ENCODE measurements around the gene SYTL1. TPM values are rescaled to one million over a fixed set of nuclear protein-coding genes. Genes with fewer than 3 reads are reported as not detected.
A peak's percentile ranks its signal among the peaks of the same experiment; 100 is the strongest.

The SYTL1 gene
- total and polyA plus RNA-seq, 4 donors: 0.75 to 3.7 (median 1.5) TPM

DNA sequence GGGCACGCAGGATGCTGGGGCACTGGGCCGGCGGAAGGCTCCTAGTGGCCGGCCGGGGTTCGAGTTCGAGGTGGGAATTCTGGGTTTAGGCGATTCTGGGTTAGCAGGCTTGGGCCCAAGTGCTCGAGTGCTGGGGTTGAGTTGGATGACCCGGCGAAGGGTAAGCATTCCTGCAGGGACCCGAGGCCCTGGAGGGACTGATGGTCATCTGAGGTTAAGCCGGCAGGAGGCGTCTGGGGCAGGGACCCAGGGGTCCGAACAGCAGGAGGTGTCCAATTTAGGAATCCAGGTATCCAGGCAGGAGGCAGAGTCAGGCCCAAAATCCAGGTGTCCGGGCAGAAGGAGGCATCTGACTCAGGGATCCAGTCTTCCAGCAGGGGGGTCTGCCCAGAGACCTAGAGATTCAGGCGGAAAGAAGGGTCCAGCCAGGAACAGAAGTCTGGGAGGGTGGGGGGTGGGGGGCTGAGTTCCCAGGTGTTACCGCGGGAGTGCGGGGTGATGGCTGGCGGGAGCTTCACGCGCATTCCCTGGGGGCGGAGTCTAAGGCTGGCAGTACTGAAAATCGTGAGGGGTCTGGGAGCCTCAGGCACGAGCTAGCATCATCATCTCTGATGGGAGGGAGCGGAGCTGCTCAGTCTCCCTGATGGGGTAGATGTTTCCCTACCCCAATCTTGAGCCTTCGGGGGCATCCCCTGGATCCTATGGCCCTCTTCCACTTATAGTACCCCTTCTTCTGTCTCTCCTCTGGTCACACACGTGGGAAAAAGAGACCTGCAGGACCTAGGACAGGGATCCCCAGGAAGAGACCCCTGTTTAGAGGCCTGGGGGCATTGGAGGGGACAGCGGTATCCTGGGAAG, 51.2 kb downstream of the SYTL1 start:
- ATAC-seq (ENCODE audit: low FRiP score) (no peak), DNase-seq (no peak)
- WGBS, 2 donors: 42 to 43% methylated on average over 30 of the region's 30 CpGs
- H3K4me1 ChIP-seq (ENCODE audit: control insufficient read depth in 1 of 2, insufficient read depth in 2 of 2, low read length in 2 of 2): no peaks in the 10 kb centered on the region
- H3K27ac ChIP-seq (ENCODE audit: low read depth in 1 of 2, low read length in 2 of 2): no peak overlapping the region
- no peaks in the 10 kb centered on the region for H3K36me3 ChIP-seq (ENCODE audit: control insufficient read depth in 1 of 2, insufficient read depth in 2 of 2, low read length in 1 of 2)
- intact Hi-C loops (cut with DNase I): loop anchor here (2.0 to 10.0 kb wide), 5 partner anchors 36 to 288 kb away; no protein-coding TSS in a partner anchor
- H3K27me3 ChIP-seq (ENCODE audit: control insufficient read depth in 1 of 2, insufficient read depth in 2 of 2, low read length in 1 of 2): no peaks in the 10 kb centered on the region
- no peaks in the 10 kb centered on the region for H3K9me3 ChIP-seq (ENCODE audit: control insufficient read depth, low read length)
- H3K4me3 ChIP-seq (ENCODE audit: low read length in 2 of 2): no peak overlapping the region

DNA sequence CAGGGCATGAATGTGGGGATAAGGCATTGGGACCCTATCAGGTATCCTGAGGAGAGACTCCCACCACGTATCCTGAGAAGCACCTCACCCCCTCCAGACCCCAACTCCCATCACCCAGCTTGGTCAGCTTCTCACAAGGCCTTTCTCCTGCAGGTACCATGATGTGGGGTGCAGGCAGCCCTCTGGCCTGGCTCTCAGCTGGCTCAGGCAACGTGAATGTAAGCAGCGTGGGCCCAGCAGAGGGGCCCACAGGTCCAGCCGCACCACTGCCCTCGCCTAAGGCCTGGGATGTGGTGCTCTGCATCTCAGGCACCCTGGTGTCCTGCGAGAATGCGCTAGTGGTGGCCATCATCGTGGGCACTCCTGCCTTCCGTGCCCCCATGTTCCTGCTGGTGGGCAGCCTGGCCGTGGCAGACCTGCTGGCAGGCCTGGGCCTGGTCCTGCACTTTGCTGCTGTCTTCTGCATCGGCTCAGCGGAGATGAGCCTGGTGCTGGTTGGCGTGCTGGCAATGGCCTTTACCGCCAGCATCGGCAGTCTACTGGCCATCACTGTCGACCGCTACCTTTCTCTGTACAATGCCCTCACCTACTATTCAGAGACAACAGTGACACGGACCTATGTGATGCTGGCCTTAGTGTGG, 51.9 kb downstream of the SYTL1 start:
- ATAC-seq (ENCODE audit: low FRiP score): no peak
- no peaks in the 10 kb centered on the region for H3K27me3 ChIP-seq (ENCODE audit: control insufficient read depth in 1 of 2, insufficient read depth in 2 of 2, low read length in 1 of 2)
- no peak for DNase-seq
- intact Hi-C loops (cut with DNase I): loop anchor here (2.0 to 10.0 kb wide), 5 partner anchors 37 to 289 kb away; no protein-coding TSS in a partner anchor
- 95% methylated on average over 18 of the region's 18 CpGs for WGBS, 2 donors
- H3K9me3 ChIP-seq (ENCODE audit: control insufficient read depth, low read length): no peaks in the 10 kb centered on the region
- H3K36me3 ChIP-seq (ENCODE audit: control insufficient read depth in 1 of 2, insufficient read depth in 2 of 2, low read length in 1 of 2): no peaks in the 10 kb centered on the region
- H3K4me3 ChIP-seq (ENCODE audit: low read length in 2 of 2): no peak overlapping the region
- H3K4me1 ChIP-seq (ENCODE audit: control insufficient read depth in 1 of 2, insufficient read depth in 2 of 2, low read length in 2 of 2): no peaks in the 10 kb centered on the region
- H3K27ac ChIP-seq (ENCODE audit: low read depth in 1 of 2, low read length in 2 of 2): no peak overlapping the region

GRCh38 chr1:27394282-27394658, 52.4 kb downstream of the SYTL1 start:
- Histone ChIP-seq H3K4me3 (ENCODE audit: low read length in 2 of 2) (no peak overlapping the region), H3K27ac (ENCODE audit: low read depth in 1 of 2, low read length in 2 of 2) (no peak overlapping the region), H3K4me1 (ENCODE audit: control insufficient read depth in 1 of 2, insufficient read depth in 2 of 2, low read length in 2 of 2) (no peaks in the 10 kb centered on the region), H3K9me3 (ENCODE audit: control insufficient read depth, low read length) (no peaks in the 10 kb centered on the region), H3K36me3 (ENCODE audit: control insufficient read depth in 1 of 2, insufficient read depth in 2 of 2, low read length in 1 of 2) (no peaks in the 10 kb centered on the region), H3K27me3 (ENCODE audit: control insufficient read depth in 1 of 2, insufficient read depth in 2 of 2, low read length in 1 of 2) (no peaks in the 10 kb centered on the region)
- intact Hi-C loops (cut with DNase I): loop anchor here (5.0 to 10.0 kb wide), 3 partner anchors 213 to 289 kb away; no protein-coding TSS in a partner anchor
- 95 to 99% methylated on average over 9 of the region's 9 CpGs for WGBS, 2 donors
- ATAC-seq (ENCODE audit: low FRiP score) (no peak), DNase-seq (no peak)

GRCh38 chr1:27394925-27395324, 53.1 kb downstream of the SYTL1 start:
- no peak for DNase-seq
- Histone ChIP-seq H3K27ac (ENCODE audit: low read depth in 1 of 2, low read length in 2 of 2) (no peak overlapping the region), H3K9me3 (ENCODE audit: control insufficient read depth, low read length) (no peaks in the 10 kb centered on the region), H3K4me3 (ENCODE audit: low read length in 2 of 2) (no peak overlapping the region), H3K36me3 (ENCODE audit: control insufficient read depth in 1 of 2, insufficient read depth in 2 of 2, low read length in 1 of 2) (no peaks in the 10 kb centered on the region), H3K4me1 (ENCODE audit: control insufficient read depth in 1 of 2, insufficient read depth in 2 of 2, low read length in 2 of 2) (no peaks in the 10 kb centered on the region), H3K27me3 (ENCODE audit: control insufficient read depth in 1 of 2, insufficient read depth in 2 of 2, low read length in 1 of 2) (no peaks in the 10 kb centered on the region)
- no peak for ATAC-seq (ENCODE audit: low FRiP score)
- intact Hi-C loops (cut with DNase I): loop anchor here (5.0 to 10.0 kb wide), 3 partner anchors 212 to 290 kb away; no protein-coding TSS in a partner anchor
- 71 to 74% methylated on average over 1 of the region's 1 CpG for WGBS, 2 donors

DNA sequence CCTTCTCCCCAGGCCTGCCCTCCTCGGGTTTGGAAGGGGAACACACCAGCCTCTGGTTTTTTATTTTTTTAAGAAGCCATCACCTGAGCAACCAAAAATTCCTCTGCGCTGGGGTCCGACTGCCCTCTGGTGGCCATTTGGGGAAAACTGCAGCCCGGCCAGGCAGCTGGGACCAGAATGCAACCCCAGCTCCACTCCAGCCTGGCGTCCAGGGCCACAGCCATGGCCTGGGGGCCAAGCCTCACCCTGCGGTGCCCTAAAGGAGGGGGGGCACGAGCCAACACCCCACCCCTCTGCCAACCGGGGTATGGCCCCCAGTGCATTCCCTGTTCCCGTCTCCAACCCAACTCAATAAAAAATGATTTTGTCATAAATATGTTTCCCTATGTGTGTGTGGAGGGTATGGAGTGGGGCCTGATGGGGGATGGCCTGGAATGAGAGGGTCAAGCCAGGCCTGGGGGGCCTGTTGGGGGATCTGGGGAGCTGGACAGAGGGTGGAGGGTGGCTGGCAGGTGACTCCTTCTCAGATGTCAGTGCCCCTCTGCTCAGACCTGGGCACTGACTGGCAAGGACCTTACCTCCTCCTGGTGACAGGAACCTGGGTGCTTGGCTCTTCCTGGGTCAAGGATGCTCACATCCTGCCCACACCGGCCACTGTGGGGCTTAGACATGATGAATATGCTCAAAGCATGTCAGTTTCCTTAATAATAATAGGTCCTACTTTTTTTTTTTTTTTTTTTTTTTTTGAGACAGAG, 53.8 kb downstream of the SYTL1 start:
- 4 to 5% methylated on average over 10 of the region's 10 CpGs for WGBS, 2 donors
- ATAC-seq (ENCODE audit: low FRiP score) (peak; percentile 58), DNase-seq (peak; percentile 81 to 92)
- Histone ChIP-seq H3K27me3 (ENCODE audit: control insufficient read depth in 1 of 2, insufficient read depth in 2 of 2, low read length in 1 of 2) (no peaks in the 10 kb centered on the region), H3K27ac (ENCODE audit: low read depth in 1 of 2, low read length in 2 of 2) (no peak overlapping the region), H3K36me3 (ENCODE audit: control insufficient read depth in 1 of 2, insufficient read depth in 2 of 2, low read length in 1 of 2) (no peaks in the 10 kb centered on the region), H3K4me1 (ENCODE audit: control insufficient read depth in 1 of 2, insufficient read depth in 2 of 2, low read length in 2 of 2) (no peaks in the 10 kb centered on the region), H3K9me3 (ENCODE audit: control insufficient read depth, low read length) (no peaks in the 10 kb centered on the region), H3K4me3 (ENCODE audit: low read length in 2 of 2) (no peak overlapping the region)
- intact Hi-C loops (cut with DNase I): loop anchor here in 1 of 2 donors (2.0 to 10.0 kb wide), 3 partner anchors 209 to 291 kb away; partner anchors contain the start of gene AHDC1

- no peak for DNase-seq
- ATAC-seq (ENCODE audit: low FRiP score): no peak
Observed at GRCh38 chr1:27397110-27397509, 55.3 kb downstream of the SYTL1 start.

GRCh38 chr1:27397749-27398148, 55.9 kb downstream of the SYTL1 start:
- H3K36me3 ChIP-seq (ENCODE audit: control insufficient read depth in 1 of 2, insufficient read depth in 2 of 2, low read length in 1 of 2): no peaks in the 10 kb centered on the region
- intact Hi-C loops (cut with DNase I): loop anchor here in 1 of 2 donors (2.0 to 10.0 kb wide), 3 partner anchors 207 to 293 kb away; partner anchors contain the start of gene AHDC1
- H3K4me1 ChIP-seq (ENCODE audit: control insufficient read depth in 1 of 2, insufficient read depth in 2 of 2, low read length in 2 of 2): no peaks in the 10 kb centered on the region
- 52 to 58% methylated on average over 7 of the region's 7 CpGs for WGBS, 2 donors
- H3K4me3 ChIP-seq (ENCODE audit: low read length in 2 of 2): no peak overlapping the region
- ATAC-seq (ENCODE audit: low FRiP score): no peak
- H3K27me3 ChIP-seq (ENCODE audit: control insufficient read depth in 1 of 2, insufficient read depth in 2 of 2, low read length in 1 of 2): no peaks in the 10 kb centered on the region
- peak in 1 of 2 donors; percentile 51 for DNase-seq
- no peaks in the 10 kb centered on the region for H3K9me3 ChIP-seq (ENCODE audit: control insufficient read depth, low read length)
- no peak overlapping the region for H3K27ac ChIP-seq (ENCODE audit: low read depth in 1 of 2, low read length in 2 of 2)

More at GRCh38 chr1:27397110-27397509, 55.3 kb downstream of the SYTL1 start:
- 57 to 60% methylated on average over 3 of the region's 3 CpGs for WGBS, 2 donors
- intact Hi-C loops (cut with DNase I): loop anchor here in 1 of 2 donors (2.0 to 10.0 kb wide), 3 partner anchors 208 to 292 kb away; partner anchors contain the start of gene AHDC1
- no peaks in the 10 kb centered on the region for H3K27me3 ChIP-seq (ENCODE audit: control insufficient read depth in 1 of 2, insufficient read depth in 2 of 2, low read length in 1 of 2)
- H3K9me3 ChIP-seq (ENCODE audit: control insufficient read depth, low read length): no peaks in the 10 kb centered on the region
- H3K36me3 ChIP-seq (ENCODE audit: control insufficient read depth in 1 of 2, insufficient read depth in 2 of 2, low read length in 1 of 2): no peaks in the 10 kb centered on the region
- no peak overlapping the region for H3K27ac ChIP-seq (ENCODE audit: low read depth in 1 of 2, low read length in 2 of 2)
- no peak overlapping the region for H3K4me3 ChIP-seq (ENCODE audit: low read length in 2 of 2)
- no peaks in the 10 kb centered on the region for H3K4me1 ChIP-seq (ENCODE audit: control insufficient read depth in 1 of 2, insufficient read depth in 2 of 2, low read length in 2 of 2)

DNA sequence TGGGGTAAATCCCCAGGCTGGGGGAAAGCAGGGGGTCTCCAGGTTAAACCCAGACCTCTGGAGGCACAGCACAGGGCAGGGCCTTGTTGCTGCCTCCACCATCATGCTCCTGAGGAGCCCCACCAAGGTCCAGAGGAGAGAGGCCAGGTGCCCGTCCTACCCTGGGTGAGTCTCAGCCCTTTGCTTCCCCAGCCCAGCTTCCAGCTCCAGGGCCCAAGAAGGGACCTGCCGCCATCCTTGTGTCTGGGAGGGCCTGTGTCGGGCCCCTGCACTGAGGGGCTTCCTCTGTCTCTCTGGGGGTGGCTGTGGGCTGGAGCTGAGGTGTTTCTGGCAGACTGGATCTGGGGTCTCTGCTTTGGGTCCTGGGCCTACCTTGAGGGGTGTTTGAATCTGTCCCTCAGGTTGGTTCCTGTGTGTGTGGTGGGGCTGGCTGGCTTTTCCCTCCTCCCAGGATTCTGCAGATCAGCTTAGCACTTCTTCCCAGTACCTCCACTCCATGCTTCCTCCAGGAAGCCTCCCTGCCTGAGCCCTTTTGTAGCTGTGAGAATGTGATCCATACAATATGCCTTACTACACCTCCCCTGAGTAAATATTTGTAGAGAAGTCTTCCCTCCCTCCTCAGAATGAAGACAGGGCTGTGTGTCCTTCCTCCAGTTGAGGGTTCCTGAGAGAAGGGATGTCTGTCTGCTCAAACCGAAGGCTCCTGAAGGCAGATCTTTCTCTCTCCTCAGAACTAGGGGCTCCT, 56.8 kb downstream of the SYTL1 start:
- no peak for DNase-seq
- no peaks in the 10 kb centered on the region for H3K4me1 ChIP-seq (ENCODE audit: control insufficient read depth in 1 of 2, insufficient read depth in 2 of 2, low read length in 2 of 2)
- no peaks in the 10 kb centered on the region for H3K9me3 ChIP-seq (ENCODE audit: control insufficient read depth, low read length)
- H3K4me3 ChIP-seq (ENCODE audit: low read length in 2 of 2): no peak overlapping the region
- H3K36me3 ChIP-seq (ENCODE audit: control insufficient read depth in 1 of 2, insufficient read depth in 2 of 2, low read length in 1 of 2): no peaks in the 10 kb centered on the region
- no peaks in the 10 kb centered on the region for H3K27me3 ChIP-seq (ENCODE audit: control insufficient read depth in 1 of 2, insufficient read depth in 2 of 2, low read length in 1 of 2)
- 72 to 83% methylated on average over 4 of the region's 4 CpGs for WGBS, 2 donors
- intact Hi-C loops (cut with DNase I): loop anchor here in 1 of 2 donors (10.0 kb wide), 2 partner anchors 266 to 294 kb away; no protein-coding TSS in a partner anchor
- no peak for ATAC-seq (ENCODE audit: low FRiP score)
- no peak overlapping the region for H3K27ac ChIP-seq (ENCODE audit: low read depth in 1 of 2, low read length in 2 of 2)
